Dedifferentiated amniotic fluid mesenchymal stem cell (primary cell): ENCODE measurements around the gene TMEM150B.

Experiments
- DNase-seq: peaks from one replicate; pipeline ENCODE4 v3.0.0-alpha.2; 2016; ENCODE audit errors: extremely low spot score

The TMEM150B gene

GRCh38 chr19:55278391-55279135, 46.6 kb downstream of the TMEM150B start:
- no peak for DNase-seq

GRCh38 chr19:55277494-55277893, 47.6 kb downstream of the TMEM150B start:
- no peak for DNase-seq

GRCh38 chr19:55276720-55277430, 48.3 kb downstream of the TMEM150B start:
- no peak for DNase-seq

GRCh38 chr19:55275851-55276719, 49.1 kb downstream of the TMEM150B start:
- no peak for DNase-seq

- no peak for DNase-seq
Observed at GRCh38 chr19:55273978-55274707, 51.0 kb downstream of the TMEM150B start.

- DNase-seq = no peak
Observed at GRCh38 chr19:55272142-55272541, 53.0 kb downstream of the TMEM150B start.

GRCh38 chr19:55270172-55270942, 54.8 kb downstream of the TMEM150B start:
- no peak for DNase-seq

GRCh38 chr19:55269299-55269698, 55.8 kb downstream of the TMEM150B start:
- DNase-seq = no peak

GRCh38 chr19:55266840-55267239, 58.3 kb downstream of the TMEM150B start:
- no peak for DNase-seq

GRCh38 chr19:55266404-55266803, 58.7 kb downstream of the TMEM150B start:
- no peak for DNase-seq

GRCh38 chr19:55265723-55266386, 59.3 kb downstream of the TMEM150B start:
- no peak for DNase-seq

GRCh38 chr19:55265173-55265572, 60.0 kb downstream of the TMEM150B start:
- DNase-seq = no peak

GRCh38 chr19:55264531-55264930, 60.6 kb downstream of the TMEM150B start:
- no peak for DNase-seq
